IMR-90 (cell line): Measurements from ENCODE around the gene DLL1.

Source experiments
- BHLHE40 ChIP-seq: fragments of 150-350 bp; IDR thresholded peaks from 2 replicates; pipeline ENCODE4 v1.6.1; 2016; ENCODE audit warnings: mild to moderate bottlenecking, low read depth, low read length
- CEBPB ChIP-seq: IDR thresholded peaks from 2 replicates; pipeline ENCODE4 v1.6.1; 2012; ENCODE audit warnings: low read depth, low read length, improper control_type of control experiment
- FOS ChIP-seq: fragments of 150-350 bp; IDR thresholded peaks from 2 replicates; pipeline ENCODE4 v1.6.1; 2016; ENCODE audit warnings: low read depth, low read length
- MAFK ChIP-seq: IDR thresholded peaks from 2 replicates; pipeline ENCODE4 v1.6.1; 2012; ENCODE audit warnings: low read depth, low read length, improper control_type of control experiment
- MXI1 ChIP-seq: IDR thresholded peaks from 2 replicates; pipeline ENCODE4 v1.6.1; 2012; ENCODE audit warnings: low read depth, mild to moderate bottlenecking, low read length, moderate library complexity, borderline replicate concordance
- POLR2A ChIP-seq: IDR thresholded peaks from 2 replicates; pipeline ENCODE4 v1.6.1; 2012; ENCODE audit warnings: mild to moderate bottlenecking, low read depth, low read length
- RAD21 ChIP-seq: IDR thresholded peaks from 2 replicates; pipeline ENCODE4 v1.6.1; 2012; ENCODE audit warnings: low read length, improper control_type of control experiment
- RCOR1 ChIP-seq: IDR thresholded peaks from 2 replicates; pipeline ENCODE4 v1.6.1; 2012; ENCODE audit warnings: mild to moderate bottlenecking, low read length, improper control_type of control experiment; ENCODE audit not compliant: insufficient replicate concordance
- SMC3 ChIP-seq: fragments of 150-350 bp; IDR thresholded peaks from 2 replicates; pipeline ENCODE4 v1.6.1; 2016; ENCODE audit warnings: low read depth, mild to moderate bottlenecking, antibody characterized with exemption, low read length, moderate library complexity
- TF ChIP-seq, protein P1 (sequence below): conservative IDR thresholded peaks from 2 replicates; pipeline ENCODE4 v1.5.1; 2012; ENCODE audit warnings: mild to moderate bottlenecking, low read depth, low read length, improper control_type of control experiment
- TF ChIP-seq, protein P2 (sequence below): fragments of 150-350 bp; IDR thresholded peaks from 2 replicates; pipeline ENCODE4 v1.6.1; 2016; ENCODE audit warnings: low read depth, mild to moderate bottlenecking, low read length, moderate library complexity, borderline replicate concordance
- TF ChIP-seq, protein P3 (sequence below): fragments of 150-350 bp; IDR thresholded peaks from 2 replicates; pipeline ENCODE4 v1.6.1; 2017; ENCODE audit warnings: mild to moderate bottlenecking, antibody characterized with exemption, low read length, low read depth

DNA sequence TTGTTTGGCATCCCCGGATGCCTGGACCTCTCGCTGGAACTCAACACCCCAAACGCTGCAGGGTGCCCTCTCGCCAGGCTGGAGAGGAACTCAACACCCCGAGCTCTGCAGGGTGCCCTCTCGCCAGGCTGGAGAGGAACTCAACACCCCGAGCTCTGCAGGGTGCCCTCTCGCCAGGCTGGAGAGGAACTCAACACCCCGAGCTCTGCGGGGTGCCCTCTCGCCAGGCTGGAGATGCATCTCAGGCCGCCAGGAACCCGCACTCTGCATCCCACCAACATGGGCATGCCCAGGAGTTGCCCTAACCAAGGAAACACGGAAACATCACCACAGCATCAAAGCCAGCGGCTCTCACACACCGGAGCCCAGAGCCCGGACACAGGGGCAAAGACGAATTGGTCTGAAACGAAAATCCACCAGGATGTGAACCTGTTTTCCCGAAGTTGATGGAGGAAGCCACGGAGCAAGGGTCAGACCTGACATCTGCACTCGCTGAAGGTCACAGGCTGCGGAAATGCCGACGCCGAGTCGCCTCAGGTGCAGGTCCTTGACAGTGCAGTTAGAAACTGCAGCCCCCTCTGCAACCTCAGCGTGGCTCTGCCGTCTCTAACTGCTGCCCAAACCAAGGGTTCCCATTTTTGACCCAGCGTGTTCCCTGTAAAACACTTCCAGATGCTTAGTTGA is 37.5 kb downstream of the DLL1 start:
- TF ChIP-seq, protein P1, sequence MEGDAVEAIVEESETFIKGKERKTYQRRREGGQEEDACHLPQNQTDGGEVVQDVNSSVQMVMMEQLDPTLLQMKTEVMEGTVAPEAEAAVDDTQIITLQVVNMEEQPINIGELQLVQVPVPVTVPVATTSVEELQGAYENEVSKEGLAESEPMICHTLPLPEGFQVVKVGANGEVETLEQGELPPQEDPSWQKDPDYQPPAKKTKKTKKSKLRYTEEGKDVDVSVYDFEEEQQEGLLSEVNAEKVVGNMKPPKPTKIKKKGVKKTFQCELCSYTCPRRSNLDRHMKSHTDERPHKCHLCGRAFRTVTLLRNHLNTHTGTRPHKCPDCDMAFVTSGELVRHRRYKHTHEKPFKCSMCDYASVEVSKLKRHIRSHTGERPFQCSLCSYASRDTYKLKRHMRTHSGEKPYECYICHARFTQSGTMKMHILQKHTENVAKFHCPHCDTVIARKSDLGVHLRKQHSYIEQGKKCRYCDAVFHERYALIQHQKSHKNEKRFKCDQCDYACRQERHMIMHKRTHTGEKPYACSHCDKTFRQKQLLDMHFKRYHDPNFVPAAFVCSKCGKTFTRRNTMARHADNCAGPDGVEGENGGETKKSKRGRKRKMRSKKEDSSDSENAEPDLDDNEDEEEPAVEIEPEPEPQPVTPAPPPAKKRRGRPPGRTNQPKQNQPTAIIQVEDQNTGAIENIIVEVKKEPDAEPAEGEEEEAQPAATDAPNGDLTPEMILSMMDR, result no peak
- TF ChIP-seq POLR2A (no peak), MXI1 (no peak), BHLHE40 (no peak), CEBPB (no peak), FOS (no peak), RAD21 (no peak), SMC3 (no peak), RCOR1 (no peak), MAFK (no peak)
- TF ChIP-seq, protein P2, sequence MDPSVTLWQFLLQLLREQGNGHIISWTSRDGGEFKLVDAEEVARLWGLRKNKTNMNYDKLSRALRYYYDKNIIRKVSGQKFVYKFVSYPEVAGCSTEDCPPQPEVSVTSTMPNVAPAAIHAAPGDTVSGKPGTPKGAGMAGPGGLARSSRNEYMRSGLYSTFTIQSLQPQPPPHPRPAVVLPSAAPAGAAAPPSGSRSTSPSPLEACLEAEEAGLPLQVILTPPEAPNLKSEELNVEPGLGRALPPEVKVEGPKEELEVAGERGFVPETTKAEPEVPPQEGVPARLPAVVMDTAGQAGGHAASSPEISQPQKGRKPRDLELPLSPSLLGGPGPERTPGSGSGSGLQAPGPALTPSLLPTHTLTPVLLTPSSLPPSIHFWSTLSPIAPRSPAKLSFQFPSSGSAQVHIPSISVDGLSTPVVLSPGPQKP, result no peak
- TF ChIP-seq, protein P3, sequence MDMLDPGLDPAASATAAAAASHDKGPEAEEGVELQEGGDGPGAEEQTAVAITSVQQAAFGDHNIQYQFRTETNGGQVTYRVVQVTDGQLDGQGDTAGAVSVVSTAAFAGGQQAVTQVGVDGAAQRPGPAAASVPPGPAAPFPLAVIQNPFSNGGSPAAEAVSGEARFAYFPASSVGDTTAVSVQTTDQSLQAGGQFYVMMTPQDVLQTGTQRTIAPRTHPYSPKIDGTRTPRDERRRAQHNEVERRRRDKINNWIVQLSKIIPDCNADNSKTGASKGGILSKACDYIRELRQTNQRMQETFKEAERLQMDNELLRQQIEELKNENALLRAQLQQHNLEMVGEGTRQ, result no peak
